HUES48 (cell line): ENCODE data around the gene OR51Q1.

Experiments used
- H3K27ac ChIP-seq: one replicate; pipeline ENCODE4 v1.7.0; 2013; ENCODE audit warnings: low read depth, low read length, inconsistent platforms
- H3K27me3 ChIP-seq: 2 replicates; pipeline ENCODE4 v1.6.1; 2013; ENCODE audit warnings: mild to moderate bottlenecking, low read length; ENCODE audit not compliant: control insufficient read depth, insufficient read depth
- H3K36me3 ChIP-seq: 2 replicates; pipeline ENCODE4 v1.6.1; 2013; ENCODE audit warnings: low read length; ENCODE audit not compliant: control insufficient read depth, insufficient read depth
- H3K4me1 ChIP-seq: 2 replicates; pipeline ENCODE4 v1.6.1; 2013; ENCODE audit warnings: mild to moderate bottlenecking, low read length; ENCODE audit not compliant: control insufficient read depth, insufficient read depth
- H3K4me3 ChIP-seq: 2 replicates; pipeline ENCODE4 v1.5.1; 2013; ENCODE audit warnings: mild to moderate bottlenecking, low read depth, low read length
- H3K9ac ChIP-seq: 2 replicates; pipeline ENCODE4 v1.6.1; 2013; ENCODE audit warnings: mild to moderate bottlenecking, low read depth, low read length, moderate library complexity
- H3K9me3 ChIP-seq: 2 replicates; pipeline ENCODE4 v1.6.1; 2013; ENCODE audit warnings: low read length; ENCODE audit not compliant: control insufficient read depth, insufficient read depth

Gene OR51Q1, protein sequence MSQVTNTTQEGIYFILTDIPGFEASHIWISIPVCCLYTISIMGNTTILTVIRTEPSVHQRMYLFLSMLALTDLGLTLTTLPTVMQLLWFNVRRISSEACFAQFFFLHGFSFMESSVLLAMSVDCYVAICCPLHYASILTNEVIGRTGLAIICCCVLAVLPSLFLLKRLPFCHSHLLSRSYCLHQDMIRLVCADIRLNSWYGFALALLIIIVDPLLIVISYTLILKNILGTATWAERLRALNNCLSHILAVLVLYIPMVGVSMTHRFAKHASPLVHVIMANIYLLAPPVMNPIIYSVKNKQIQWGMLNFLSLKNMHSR

DNA sequence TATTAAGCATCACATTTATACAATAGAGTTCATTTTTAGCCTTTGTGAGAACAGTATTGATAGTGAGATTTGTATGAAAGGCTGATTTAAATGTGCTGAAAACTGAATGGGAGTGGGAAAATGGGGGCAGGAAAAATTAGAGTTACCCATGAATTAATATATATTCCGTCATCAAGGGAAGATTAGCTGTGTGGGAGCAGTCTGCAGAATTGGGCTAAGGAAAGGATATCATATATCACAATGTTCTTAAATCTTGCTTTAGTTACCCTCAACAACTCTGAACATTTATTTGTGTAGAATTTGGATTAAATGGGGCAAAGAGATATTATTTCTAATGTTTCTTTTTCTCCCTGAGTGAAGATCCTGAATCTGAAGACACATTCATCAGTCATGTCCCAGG is at the start of gene OR51Q1:
Gene OR51Q1 (plus strand): TSS at position 301 of the 400 bp plus-strand sequence. CDS start 90 bp downstream, at position 391.
- Histone ChIP-seq H3K9ac (no peak within 1 kb of the TSS), H3K27me3 (no peaks in the 10 kb centered on the region), H3K9me3 (no peaks in the 10 kb centered on the region), H3K36me3 (no peaks in the 10 kb centered on the region), H3K4me1 (no peaks in the 10 kb centered on the region), H3K27ac (no peak within 1 kb of the TSS), H3K4me3 (no peak within 1 kb of the TSS)

DNA sequence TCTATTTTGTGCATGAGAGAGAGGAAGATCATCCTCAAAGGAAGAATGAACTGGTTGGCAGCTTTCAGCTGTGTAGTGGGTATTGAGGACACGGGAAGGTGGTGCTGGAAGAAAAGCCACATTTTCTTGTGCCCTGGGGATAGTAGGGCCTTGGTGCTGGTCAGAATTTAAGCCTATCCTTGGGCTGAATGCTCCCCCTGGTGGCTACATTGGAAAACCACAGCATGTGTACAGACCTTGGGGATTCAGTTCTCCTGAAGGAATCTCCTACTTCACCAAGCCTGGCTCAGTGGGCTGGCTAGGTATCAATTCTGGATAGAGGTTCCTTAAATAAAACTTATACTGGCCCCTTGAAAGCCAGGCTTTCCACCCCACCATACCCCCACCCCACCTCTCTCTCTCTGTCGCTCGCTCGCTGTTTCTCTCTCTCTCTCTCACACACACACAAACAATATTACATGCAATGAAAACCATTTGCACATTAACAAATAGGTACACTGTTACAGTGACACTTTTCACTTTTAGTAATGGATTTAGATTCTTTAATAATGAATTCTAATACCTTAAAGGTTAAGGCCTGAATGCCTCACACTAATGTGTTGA is 41.1 kb upstream of the OR51Q1 start:
- Histone ChIP-seq H3K4me3 (no peak overlapping the region), H3K27ac (no peak overlapping the region), H3K4me1 (peaks cover 9% of the 10 kb centered on the region), H3K27me3 (no peaks in the 10 kb centered on the region), H3K9me3 (no peaks in the 10 kb centered on the region), H3K36me3 (no peaks in the 10 kb centered on the region), H3K9ac (no peak overlapping the region)

DNA sequence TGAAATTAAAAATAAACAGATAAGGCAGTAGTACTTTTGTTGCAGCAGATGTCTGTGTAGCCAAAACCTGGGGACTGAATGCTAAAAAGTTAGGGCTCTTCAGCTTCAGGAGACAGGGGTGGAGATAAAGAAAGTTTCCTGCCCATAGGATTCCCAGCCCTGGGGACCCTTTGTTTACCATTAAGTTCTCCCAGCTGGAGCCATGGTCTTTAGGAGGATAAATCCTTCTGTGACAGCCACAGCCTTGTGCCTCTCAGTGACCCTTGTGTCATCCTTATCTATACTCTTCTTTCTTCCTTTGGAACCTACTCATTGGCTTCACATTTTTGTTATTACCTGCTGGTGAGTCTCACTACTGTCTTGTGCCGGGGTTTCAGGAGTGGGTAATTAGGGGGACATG is 38.3 kb upstream of the OR51Q1 start, which contains the start of gene OR51M1:
Gene OR51M1 (plus strand): TSS at position 237 of the 400 bp plus-strand sequence. CDS start 5,587 bp downstream, outside the sequence.
- H3K4me3 ChIP-seq: no peak within 1 kb of the TSS
- H3K9ac ChIP-seq: no peak within 1 kb of the TSS
- H3K27ac ChIP-seq: no peak within 1 kb of the TSS
- H3K4me1 ChIP-seq: peaks cover 23% of the 10 kb centered on the region
- H3K27me3 ChIP-seq: no peaks in the 10 kb centered on the region
- H3K36me3 ChIP-seq: no peaks in the 10 kb centered on the region
- no peaks in the 10 kb centered on the region for H3K9me3 ChIP-seq

DNA sequence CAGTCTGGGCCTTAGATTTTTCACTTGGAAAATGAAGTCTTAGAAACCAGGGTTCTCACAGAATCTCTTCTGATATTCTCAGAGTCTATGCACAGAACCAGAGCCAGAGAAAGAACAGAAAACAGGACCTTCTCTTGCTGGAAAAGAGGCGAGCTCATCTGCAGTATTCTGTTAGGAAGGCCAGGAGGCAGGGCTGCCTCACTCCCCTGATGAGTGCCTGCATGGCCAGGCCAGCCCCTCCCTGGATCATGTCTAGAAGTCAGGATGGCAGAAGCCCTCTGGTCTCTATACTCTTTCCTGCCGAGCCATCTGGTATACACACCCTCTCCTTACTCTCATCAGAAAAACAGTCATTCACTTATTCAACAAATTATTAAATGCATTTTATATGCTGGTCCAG is 37.6 kb upstream of the OR51Q1 start:
- H3K4me1 ChIP-seq: peaks cover 26% of the 10 kb centered on the region
- no peaks in the 10 kb centered on the region for H3K27me3 ChIP-seq
- H3K9me3 ChIP-seq: no peaks in the 10 kb centered on the region
- H3K36me3 ChIP-seq: no peaks in the 10 kb centered on the region
- no peak overlapping the region for H3K27ac ChIP-seq
- no peak overlapping the region for H3K4me3 ChIP-seq
- H3K9ac ChIP-seq: no peak overlapping the region

DNA sequence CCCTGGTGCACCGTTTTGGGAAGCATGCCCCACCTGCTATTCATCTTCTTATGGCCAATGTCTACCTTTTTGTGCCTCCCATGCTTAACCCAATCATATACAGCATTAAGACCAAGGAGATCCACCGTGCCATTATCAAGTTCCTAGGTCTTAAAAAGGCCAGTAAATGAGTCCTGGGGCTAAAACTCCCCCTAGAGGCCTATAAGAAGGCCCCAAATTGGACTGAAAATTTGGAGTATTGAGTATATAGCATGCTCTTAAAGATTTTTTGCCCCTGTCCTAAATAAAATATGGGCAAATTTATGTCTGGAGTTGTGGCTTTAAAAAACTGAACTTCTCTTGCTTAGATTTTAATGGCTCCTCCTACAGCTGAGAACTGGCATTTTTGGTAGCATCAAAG is 31.7 kb upstream of the OR51Q1 start:
- H3K4me3 ChIP-seq: no peak overlapping the region
- H3K9ac ChIP-seq: no peak overlapping the region
- no peaks in the 10 kb centered on the region for H3K27me3 ChIP-seq
- no peak overlapping the region for H3K27ac ChIP-seq
- H3K36me3 ChIP-seq: no peaks in the 10 kb centered on the region
- peaks cover 17% of the 10 kb centered on the region for H3K4me1 ChIP-seq
- no peaks in the 10 kb centered on the region for H3K9me3 ChIP-seq

DNA sequence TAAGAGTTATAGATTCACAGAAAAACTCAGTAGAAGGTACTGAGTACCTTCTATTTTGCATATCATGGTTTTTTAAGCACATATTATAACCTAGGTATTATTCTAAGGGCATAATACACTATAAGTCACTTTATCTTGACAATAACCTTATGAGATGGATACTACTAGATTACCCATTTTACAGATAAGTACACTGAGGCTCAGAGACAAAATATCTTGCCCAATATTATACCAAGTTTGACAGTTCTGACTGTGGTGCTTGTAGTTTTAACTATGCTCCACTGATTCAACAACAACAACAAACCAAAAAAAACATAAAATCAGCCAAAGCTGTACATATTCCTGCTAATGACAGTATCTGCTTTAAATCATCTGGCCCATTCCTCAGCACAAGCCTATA is 27.8 kb upstream of the OR51Q1 start:
- Histone ChIP-seq H3K9me3 (no peaks in the 10 kb centered on the region), H3K27me3 (no peaks in the 10 kb centered on the region), H3K36me3 (no peaks in the 10 kb centered on the region), H3K4me3 (no peak overlapping the region), H3K27ac (no peak overlapping the region), H3K9ac (no peak overlapping the region), H3K4me1 (no peaks in the 10 kb centered on the region)

DNA sequence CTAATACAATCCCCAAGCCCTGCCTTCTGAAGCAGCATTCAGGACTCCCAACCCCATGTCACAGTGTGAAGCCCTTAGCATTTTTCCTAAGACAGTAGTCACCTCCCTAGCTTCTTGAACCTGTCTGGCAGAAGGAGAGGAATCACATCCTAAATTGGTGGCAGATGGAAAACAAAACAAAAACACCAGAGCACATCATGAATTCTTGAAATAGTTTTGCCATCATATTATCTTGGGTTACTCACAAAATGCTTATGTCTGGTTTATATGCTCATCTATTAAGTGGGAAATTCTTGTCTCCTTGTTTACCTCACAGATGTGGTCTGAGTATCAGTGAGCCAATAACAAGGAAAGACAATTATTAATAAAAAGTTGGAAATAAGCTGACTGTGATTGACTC is 23.0 kb upstream of the OR51Q1 start:
- Histone ChIP-seq H3K4me3 (no peak overlapping the region), H3K4me1 (no peaks in the 10 kb centered on the region), H3K36me3 (no peaks in the 10 kb centered on the region), H3K9ac (no peak overlapping the region), H3K9me3 (0 out of 2 replicates have a peak, but pooled peaks cover 6% of the 10 kb centered on the region), H3K27me3 (no peaks in the 10 kb centered on the region), H3K27ac (no peak overlapping the region)

DNA sequence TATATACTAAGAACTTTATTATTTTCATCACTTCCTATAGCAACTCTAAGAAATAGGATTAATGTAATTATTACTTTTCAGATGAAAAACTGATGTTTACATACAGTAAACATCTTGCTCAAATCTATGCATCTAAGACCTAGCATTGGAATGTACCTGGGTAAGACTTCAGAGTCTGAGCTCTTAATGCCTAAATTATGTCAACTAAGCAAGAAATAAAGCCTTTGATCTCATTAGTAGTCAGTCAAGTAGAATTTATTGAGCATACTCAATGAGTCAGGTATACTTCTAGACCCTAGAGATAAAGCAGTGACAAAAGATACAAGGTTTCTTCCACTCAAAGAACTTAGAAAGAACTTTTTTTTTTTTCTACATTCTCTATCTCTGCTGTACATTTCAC is 16.7 kb upstream of the OR51Q1 start:
- Histone ChIP-seq H3K27ac (no peak overlapping the region), H3K4me1 (no peaks in the 10 kb centered on the region), H3K9me3 (0 out of 2 replicates have a peak, but pooled peaks cover 6% of the 10 kb centered on the region), H3K27me3 (no peaks in the 10 kb centered on the region), H3K4me3 (no peak overlapping the region), H3K9ac (no peak overlapping the region), H3K36me3 (no peaks in the 10 kb centered on the region)

DNA sequence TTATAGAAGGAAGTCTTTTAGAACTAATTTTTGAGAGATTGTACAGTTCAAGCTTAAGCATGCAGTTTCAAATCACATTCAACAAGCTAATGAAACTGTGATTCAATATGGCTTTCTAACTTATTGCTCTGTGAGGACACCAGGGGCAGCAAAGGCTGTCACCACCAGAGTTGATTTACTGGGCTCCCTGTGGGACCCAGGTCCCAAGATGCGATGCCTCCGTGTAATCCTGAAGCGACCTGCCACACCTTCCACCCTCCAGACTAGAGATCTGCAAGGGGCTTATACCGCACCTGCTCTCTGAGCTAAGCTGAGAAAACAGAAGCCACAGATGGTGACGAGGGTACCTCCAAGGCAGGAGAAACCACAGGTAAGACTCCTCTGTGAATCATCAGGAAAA is 918 bp upstream of the OR51Q1 start:
- Histone ChIP-seq H3K4me1 (no peaks in the 10 kb centered on the region), H3K4me3 (no peak overlapping the region), H3K36me3 (no peaks in the 10 kb centered on the region), H3K27me3 (no peaks in the 10 kb centered on the region), H3K27ac (no peak overlapping the region), H3K9ac (no peak overlapping the region), H3K9me3 (no peaks in the 10 kb centered on the region)

DNA sequence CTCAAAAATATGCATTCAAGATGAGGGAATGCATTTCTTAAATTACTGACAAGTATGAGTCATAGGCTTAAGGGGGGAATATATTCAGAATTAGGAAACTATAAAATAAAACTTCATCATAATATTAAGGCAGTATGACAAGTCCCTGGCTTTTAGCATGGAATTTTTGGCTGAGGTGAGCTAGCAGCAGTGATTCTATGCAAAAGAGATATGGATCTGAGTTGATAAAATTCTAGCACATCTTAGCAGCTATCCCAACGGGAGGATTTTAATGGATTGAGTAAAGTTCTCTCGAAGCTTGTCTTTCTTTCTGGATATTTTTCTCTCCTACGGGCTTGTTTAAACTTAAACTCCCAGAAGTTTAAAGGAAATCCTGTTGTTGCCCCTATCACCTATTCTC is 1.2 kb downstream of the OR51Q1 start:
- Histone ChIP-seq H3K9ac (no peak overlapping the region), H3K27ac (no peak overlapping the region), H3K36me3 (no peaks in the 10 kb centered on the region), H3K27me3 (no peaks in the 10 kb centered on the region), H3K4me3 (no peak overlapping the region), H3K9me3 (no peaks in the 10 kb centered on the region), H3K4me1 (no peaks in the 10 kb centered on the region)

DNA sequence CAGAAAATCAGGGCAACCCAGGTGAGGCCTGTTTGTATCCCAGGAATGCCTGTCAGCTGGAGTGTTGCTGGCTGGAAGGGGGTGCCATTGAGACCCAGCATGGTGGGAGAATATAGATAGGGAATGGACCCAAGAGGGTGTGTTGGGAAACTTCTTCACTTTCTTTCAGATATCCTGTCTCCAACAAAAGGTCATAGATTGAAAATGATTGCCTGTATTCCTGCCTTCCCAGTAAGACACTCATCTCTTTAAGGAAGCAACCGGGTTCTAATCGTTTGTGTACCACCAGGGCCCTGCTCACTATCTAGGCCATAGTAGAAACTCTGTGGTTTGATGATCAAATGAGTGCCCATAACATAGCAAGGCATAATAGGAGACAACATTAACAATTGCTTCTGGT is 19.5 kb downstream of the OR51Q1 start, which contains the start of gene OR51I1:
Gene OR51I1 (minus strand): TSS at position 101 of the 400 bp plus-strand sequence. CDS start 0 bp downstream, at position 101.
- no peak within 1 kb of the TSS for H3K9ac ChIP-seq
- H3K4me3 ChIP-seq: no peak within 1 kb of the TSS
- H3K27ac ChIP-seq: no peak within 1 kb of the TSS
- H3K4me1 ChIP-seq: no peaks in the 10 kb centered on the region
- no peaks in the 10 kb centered on the region for H3K9me3 ChIP-seq
- H3K27me3 ChIP-seq: peaks cover 4% of the 10 kb centered on the region; the same call in 1 of the 2 replicates
- no peaks in the 10 kb centered on the region for H3K36me3 ChIP-seq
